GM18867 (cell line): Measurements from ENCODE around the gene MECP2.

Experiments used
- ATAC-seq: cut with Tn5 transposase; IDR thresholded peaks from one replicate; pipeline ENCODE4 v1.9.1; 2021; ENCODE audit warnings: mild to moderate bottlenecking, moderate library complexity; ENCODE audit not compliant: unreplicated experiment

The MECP2 gene

GRCh38 chrX:154019061-154019621 is 78.4 kb downstream of the MECP2 start:
- ATAC-seq = no peak

GRCh38 chrX:154018518-154019060 is 78.9 kb downstream of the MECP2 start:
- ATAC-seq = no peak

GRCh38 chrX:154017766-154018517 is 79.6 kb downstream of the MECP2 start:
- no peak for ATAC-seq

GRCh38 chrX:154016366-154017076 is 81.0 kb downstream of the MECP2 start:
- ATAC-seq = no peak

GRCh38 chrX:154015581-154016264 is 81.8 kb downstream of the MECP2 start:
- ATAC-seq = no peak

- no peak for ATAC-seq
These were observed 82.8 kb downstream of the MECP2 start for GRCh38 chrX:154014429-154015380.

- ATAC-seq = peak; percentile 59
These were observed 83.7 kb downstream of the MECP2 start for GRCh38 chrX:154013614-154014360.

DNA sequence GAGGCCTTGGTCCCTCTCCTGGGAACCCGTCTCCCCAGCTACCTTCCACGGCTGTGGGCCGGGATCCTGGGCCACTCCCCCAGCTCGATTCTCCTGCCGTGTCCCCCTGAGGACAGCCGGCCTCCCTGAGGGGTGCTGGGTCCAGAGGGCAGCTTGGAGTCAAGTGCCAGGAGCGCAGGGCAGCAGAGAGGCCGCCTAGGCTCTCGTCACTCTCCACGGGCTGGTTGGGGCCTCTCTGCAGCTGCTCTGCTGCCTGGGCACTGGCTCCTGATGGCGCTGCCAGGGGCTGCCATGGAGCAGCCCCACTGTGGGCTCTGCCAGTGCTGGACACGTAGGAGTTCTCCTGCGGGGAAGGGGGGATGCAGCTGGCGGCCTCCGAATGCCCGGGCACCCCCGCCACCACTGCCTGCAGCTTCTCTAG is 84.5 kb downstream of the MECP2 start:
- no peak for ATAC-seq

GRCh38 chrX:154012336-154012991 is 85.1 kb downstream of the MECP2 start:
- ATAC-seq = no peak

GRCh38 chrX:154011376-154012335 is 85.9 kb downstream of the MECP2 start:
- ATAC-seq = no peak

DNA sequence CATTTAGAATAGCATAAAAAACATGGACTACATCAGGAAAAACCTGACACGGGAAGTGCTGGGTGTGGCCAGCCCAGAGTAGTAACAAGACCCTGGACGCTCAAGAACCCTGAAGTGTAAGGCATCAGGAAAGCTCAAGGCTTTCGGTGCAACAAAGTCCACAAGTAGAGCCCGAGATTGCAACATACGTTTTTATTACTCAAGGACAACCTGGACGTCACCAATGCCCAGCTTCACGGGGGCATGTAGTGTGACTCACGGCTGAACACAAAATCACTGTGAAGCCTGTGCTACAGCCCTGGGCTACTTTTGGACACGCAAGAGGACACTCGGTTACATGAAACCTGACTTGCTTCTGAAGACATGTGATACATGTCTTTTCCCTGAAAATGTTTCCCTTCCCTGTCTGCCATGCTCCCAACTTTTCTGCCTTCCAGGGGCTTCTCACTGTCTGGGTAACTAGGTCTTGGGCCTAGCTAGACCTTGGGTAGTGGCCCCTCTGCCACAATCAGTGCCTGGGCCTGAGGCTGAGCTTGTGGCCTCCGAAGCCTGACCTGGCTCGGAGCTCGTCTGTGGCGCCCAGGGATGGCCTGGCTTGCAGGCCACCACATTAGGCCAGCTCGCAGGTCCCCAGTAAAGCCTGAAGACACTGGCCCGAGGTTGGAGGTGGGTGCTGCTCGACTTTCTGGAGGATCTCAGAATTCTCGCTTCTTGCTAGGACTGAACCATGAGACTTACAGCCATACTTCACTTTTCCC is 87.0 kb downstream of the MECP2 start:
- ATAC-seq = no peak

DNA sequence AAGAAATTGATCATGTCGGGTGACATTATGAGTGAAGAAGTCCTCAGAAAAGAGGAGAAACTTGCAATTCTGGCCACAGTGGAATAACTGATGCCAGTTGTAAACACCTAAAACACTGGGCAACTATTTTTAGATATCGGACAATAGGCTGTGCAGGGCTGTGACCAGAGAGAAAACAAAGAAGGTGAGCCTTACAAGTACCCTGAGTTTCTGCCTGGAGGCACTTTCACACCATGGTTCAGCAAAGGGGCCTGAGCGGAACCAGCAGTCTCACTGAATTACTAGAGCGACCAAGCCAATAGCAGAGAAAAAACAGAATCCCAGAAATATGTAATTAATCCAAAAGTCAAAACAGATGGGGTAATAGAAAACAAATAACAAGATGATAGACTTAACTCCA is 89.0 kb downstream of the MECP2 start:
- ATAC-seq = no peak

GRCh38 chrX:154006947-154007346 is 90.6 kb downstream of the MECP2 start:
- no peak for ATAC-seq

GRCh38 chrX:154004315-154004714 is 93.2 kb downstream of the MECP2 start:
- no peak for ATAC-seq

DNA sequence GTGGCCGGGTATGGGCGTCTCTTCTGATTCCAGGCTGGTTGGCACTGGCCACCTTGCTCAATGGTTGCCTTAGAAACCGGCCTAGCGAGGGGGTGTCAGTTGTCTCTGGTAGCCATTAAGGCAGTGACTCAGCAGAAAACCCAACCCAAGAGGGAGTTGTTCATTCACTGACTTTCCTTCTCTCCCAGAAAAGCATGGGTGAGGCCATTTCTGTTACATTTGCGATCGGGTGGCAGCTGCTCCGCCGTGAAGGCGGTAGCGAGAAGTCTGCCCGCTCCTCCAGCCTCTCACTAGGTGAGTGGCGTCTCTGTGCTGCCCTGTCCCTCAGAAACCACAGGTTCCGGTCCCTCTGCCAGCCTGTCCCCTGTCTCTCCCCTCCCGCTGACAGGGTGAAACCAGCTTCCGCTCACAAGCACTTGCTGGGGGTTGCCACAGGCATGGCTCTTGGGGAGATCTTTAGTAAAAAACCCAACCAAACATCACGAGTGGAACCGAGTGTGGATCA is 95.2 kb downstream of the MECP2 start:
- ATAC-seq = peak; percentile 43

- no peak for ATAC-seq
These were observed 97.5 kb downstream of the MECP2 start for GRCh38 chrX:154000051-154000450.
